GM18520 (cell line): ENCODE results near the gene MDM1.

ENCODE experiments used
- ATAC-seq: cut with Tn5 transposase; IDR thresholded peaks from one replicate; pipeline ENCODE4 v1.9.1; 2021; ENCODE audit not compliant: unreplicated experiment

Gene MDM1

GRCh38 chr12:68327896-68328295, 4.3 kb downstream of the MDM1 start:
- ATAC-seq, result no peak

- ATAC-seq, result no peak
These were observed 5.4 kb downstream of the MDM1 start for GRCh38 chr12:68326716-68327115.

GRCh38 chr12:68325966-68326365, 6.2 kb downstream of the MDM1 start:
- ATAC-seq, result no peak

GRCh38 chr12:68324531-68324930, 7.6 kb downstream of the MDM1 start:
- no peak for ATAC-seq

- no peak for ATAC-seq
These were observed 11.0 kb downstream of the MDM1 start for GRCh38 chr12:68321140-68321539.

GRCh38 chr12:68319988-68320623, 12.1 kb downstream of the MDM1 start:
- ATAC-seq, result no peak

- ATAC-seq, result no peak
These were observed 15.0 kb downstream of the MDM1 start for GRCh38 chr12:68317047-68317667.

GRCh38 chr12:68310370-68310769, 21.8 kb downstream of the MDM1 start:
- ATAC-seq, result no peak

- ATAC-seq, result no peak
These were observed 25.6 kb downstream of the MDM1 start for GRCh38 chr12:68306564-68306963.

- ATAC-seq, result no peak
These were observed 26.9 kb downstream of the MDM1 start for GRCh38 chr12:68305278-68305677.

GRCh38 chr12:68304626-68305025, 27.5 kb downstream of the MDM1 start:
- ATAC-seq, result no peak

- ATAC-seq, result no peak
These were observed 28.3 kb downstream of the MDM1 start for GRCh38 chr12:68303850-68304249.

- ATAC-seq, result no peak
These were observed 34.2 kb downstream of the MDM1 start for GRCh38 chr12:68297929-68298328.

- no peak for ATAC-seq
These were observed 37.9 kb downstream of the MDM1 start for GRCh38 chr12:68294251-68294650.

- no peak for ATAC-seq
These were observed 38.8 kb downstream of the MDM1 start for GRCh38 chr12:68293347-68293746.

GRCh38 chr12:68292151-68292943, 39.8 kb downstream of the MDM1 start:
- ATAC-seq, result no peak

GRCh38 chr12:68291396-68292036, 40.6 kb downstream of the MDM1 start:
- no peak for ATAC-seq

GRCh38 chr12:68290126-68290525, 42.0 kb downstream of the MDM1 start:
- ATAC-seq, result peak; percentile 100

- ATAC-seq, result no peak
These were observed 45.1 kb downstream of the MDM1 start for GRCh38 chr12:68287106-68287505.

GRCh38 chr12:68286396-68286795, 45.8 kb downstream of the MDM1 start:
- no peak for ATAC-seq

GRCh38 chr12:68285541-68285940, 46.6 kb downstream of the MDM1 start:
- no peak for ATAC-seq
